ENCODE results near the gene CNTNAP2.
"Not testable (repeated sequence)": the region's sequence is repeated elsewhere in the genome, so short reads cannot be mapped to it uniquely, and the experiment has no call there.

CNTNAP2 gene

GRCh38 chr7:146172112-146172511, 55.5 kb downstream of the CNTNAP2 start:
- DNase-seq = no peak

GRCh38 chr7:146175716-146176115, 59.1 kb downstream of the CNTNAP2 start:
- DNase-seq = no peak

- no peak for DNase-seq
These were observed 60.3 kb downstream of the CNTNAP2 start for GRCh38 chr7:146176860-146177259.

GRCh38 chr7:146177301-146177700, 60.7 kb downstream of the CNTNAP2 start:
- DNase-seq = no peak

GRCh38 chr7:146185844-146186243, 69.2 kb downstream of the CNTNAP2 start:
- no peak for DNase-seq

GRCh38 chr7:146191428-146191827, 74.8 kb downstream of the CNTNAP2 start:
- not testable (repeated sequence) for DNase-seq

GRCh38 chr7:146201945-146202344, 85.3 kb downstream of the CNTNAP2 start:
- no peak for DNase-seq

- DNase-seq = no peak
These were observed 89.7 kb downstream of the CNTNAP2 start for GRCh38 chr7:146206270-146206669.

- DNase-seq = no peak
These were observed 91.9 kb downstream of the CNTNAP2 start for GRCh38 chr7:146208492-146208891.

GRCh38 chr7:146214842-146215241, 98.2 kb downstream of the CNTNAP2 start:
- DNase-seq = no peak

- DNase-seq = no peak
These were observed 99.9 kb downstream of the CNTNAP2 start for GRCh38 chr7:146216396-146217041.

GRCh38 chr7:146223851-146224250, 107.2 kb downstream of the CNTNAP2 start:
- no peak for DNase-seq

GRCh38 chr7:146232604-146233003, 116.0 kb downstream of the CNTNAP2 start:
- no peak for DNase-seq

GRCh38 chr7:146235195-146235594, 118.6 kb downstream of the CNTNAP2 start:
- DNase-seq = no peak

GRCh38 chr7:146242661-146243060, 126.1 kb downstream of the CNTNAP2 start:
- DNase-seq = no peak

- not testable (repeated sequence) for DNase-seq
These were observed 131.4 kb downstream of the CNTNAP2 start for GRCh38 chr7:146247991-146248390.

GRCh38 chr7:146248744-146249143, 132.1 kb downstream of the CNTNAP2 start:
- DNase-seq = not testable (repeated sequence)

GRCh38 chr7:146249272-146249671, 132.7 kb downstream of the CNTNAP2 start:
- DNase-seq = no peak

GRCh38 chr7:146255609-146256008, 139.0 kb downstream of the CNTNAP2 start:
- DNase-seq = no peak

GRCh38 chr7:146262527-146262926, 145.9 kb downstream of the CNTNAP2 start:
- no peak for DNase-seq

GRCh38 chr7:146276888-146277287, 160.3 kb downstream of the CNTNAP2 start:
- DNase-seq = no peak

GRCh38 chr7:146285418-146285817, 168.8 kb downstream of the CNTNAP2 start:
- DNase-seq = no peak

- DNase-seq = no peak
These were observed 174.1 kb downstream of the CNTNAP2 start for GRCh38 chr7:146290746-146291145.

- no peak for DNase-seq
These were observed 175.3 kb downstream of the CNTNAP2 start for GRCh38 chr7:146291900-146292299.

GRCh38 chr7:146296028-146296427, 179.4 kb downstream of the CNTNAP2 start:
- DNase-seq = no peak
